Vagina (tissue), 2 donors: ENCODE results near the gene ABCA13.

Source experiments
- CTCF ChIP-seq, 3 experiments: fragments of 450-650 bp in 2 of 3; fragments of 200-600 bp in 1 of 3; sonication (generic) in 1 of 3; IDR thresholded peaks; one replicate each; pipeline ENCODE4 v1.5.1; 2017 to 2019; ENCODE audit warnings: antibody characterized with exemption in 3 of 3, mild to moderate bottlenecking in 2 of 3, moderate library complexity in 2 of 3
- POLR2A ChIP-seq, 2 donors: fragments of 450-650 bp; IDR thresholded peaks; one replicate each; pipeline ENCODE4 v1.6.1; 2017; ENCODE audit warnings: antibody characterized with exemption in 2 of 2, mild to moderate bottlenecking in 2 of 2, moderate library complexity in 2 of 2
- POLR2AphosphoS5 ChIP-seq, 2 donors: sonication (generic); formaldehyde crosslinking; IDR thresholded peaks; one replicate each; pipeline ENCODE4 v1.9.0; 2017; ENCODE audit warnings: antibody characterized with exemption in 2 of 2, mild to moderate bottlenecking in 2 of 2, low read depth in 1 of 2; ENCODE audit not compliant: insufficient read depth in 1 of 2

- TF ChIP-seq POLR2A (IDR thresholded peaks at IDR 0.05), result no peak
- no peak for TF ChIP-seq CTCF (IDR thresholded peaks at IDR 0.05)
- no peak for TF ChIP-seq POLR2AphosphoS5 (IDR thresholded peaks at IDR 0.05; ENCODE audit: insufficient read depth in 1 of 2, low read depth in 1 of 2)
These were observed 310.0 kb downstream of the ABCA13 start for GRCh38 chr7:48481235-48481634.
